ENCODE results near the gene NUMBL.

GRCh38 chr19:40646743-40647254 lies 43.7 kb downstream of the NUMBL start:
- TF ChIP-seq CTCF (IDR thresholded peaks at IDR 0.05), result no peak
- TF ChIP-seq POLR2A (IDR thresholded peaks at IDR 0.05), result no peak
- no peak for TF ChIP-seq POLR2AphosphoS5 (IDR thresholded peaks at IDR 0.05)
- no peak for TF ChIP-seq EP300 (IDR thresholded peaks at IDR 0.05)

All from gastroesophageal sphincter (tissue), 3 donors.